IPS-15b (cell line): ENCODE results near the gene GADL1.

Experiments
- H3K27me3 ChIP-seq: one replicate; pipeline ENCODE4 v1.6.1; 2013; ENCODE audit warnings: low read length; ENCODE audit not compliant: control insufficient read depth, insufficient read depth
- H3K36me3 ChIP-seq: one replicate; pipeline ENCODE4 v1.6.1; 2013; ENCODE audit warnings: low read length; ENCODE audit not compliant: control insufficient read depth, insufficient read depth
- H3K4me1 ChIP-seq: one replicate; pipeline ENCODE4 v1.6.1; 2013; ENCODE audit warnings: mild to moderate bottlenecking, low read length; ENCODE audit not compliant: control insufficient read depth, insufficient read depth
- H3K4me3 ChIP-seq: one replicate; pipeline ENCODE4 v1.5.1; 2013; ENCODE audit warnings: low read depth, low read length
- H3K9ac ChIP-seq: one replicate; pipeline ENCODE4 v1.6.1; 2013; ENCODE audit warnings: low read depth, mild to moderate bottlenecking, low read length
- H3K9me3 ChIP-seq: one replicate; pipeline ENCODE4 v1.6.1; 2013; ENCODE audit warnings: mild to moderate bottlenecking, low read length; ENCODE audit not compliant: control insufficient read depth, insufficient read depth

Gene GADL1

GRCh38 chr3:30843877-30844276 lies 50.6 kb downstream of the GADL1 start:
- H3K36me3 ChIP-seq = no peaks in the 10 kb centered on the region
- H3K4me1 ChIP-seq = no peaks in the 10 kb centered on the region
- H3K9ac ChIP-seq = no peak overlapping the region
- H3K4me3 ChIP-seq = no peak overlapping the region
- no peaks in the 10 kb centered on the region for H3K27me3 ChIP-seq
- H3K9me3 ChIP-seq = no peaks in the 10 kb centered on the region

GRCh38 chr3:30836141-30836540 lies 58.3 kb downstream of the GADL1 start:
- H3K27me3 ChIP-seq = no peaks in the 10 kb centered on the region
- H3K4me1 ChIP-seq = no peaks in the 10 kb centered on the region
- H3K9ac ChIP-seq = no peak overlapping the region
- H3K36me3 ChIP-seq = no peaks in the 10 kb centered on the region
- no peak overlapping the region for H3K4me3 ChIP-seq
- H3K9me3 ChIP-seq = no peaks in the 10 kb centered on the region

- no peaks in the 10 kb centered on the region for H3K27me3 ChIP-seq
- H3K4me1 ChIP-seq = no peaks in the 10 kb centered on the region
- H3K9me3 ChIP-seq = no peaks in the 10 kb centered on the region
- no peak overlapping the region for H3K4me3 ChIP-seq
- no peaks in the 10 kb centered on the region for H3K36me3 ChIP-seq
- no peak overlapping the region for H3K9ac ChIP-seq
Observed at GRCh38 chr3:30835667-30836066, 58.8 kb downstream of the GADL1 start.

GRCh38 chr3:30832961-30833575 lies 61.4 kb downstream of the GADL1 start:
- Histone ChIP-seq H3K9me3 (no peaks in the 10 kb centered on the region), H3K4me3 (no peak overlapping the region), H3K27me3 (no peaks in the 10 kb centered on the region), H3K4me1 (no peaks in the 10 kb centered on the region), H3K36me3 (no peaks in the 10 kb centered on the region), H3K9ac (no peak overlapping the region)

- no peaks in the 10 kb centered on the region for H3K4me1 ChIP-seq
- H3K36me3 ChIP-seq = no peaks in the 10 kb centered on the region
- H3K9me3 ChIP-seq = no peaks in the 10 kb centered on the region
- no peaks in the 10 kb centered on the region for H3K27me3 ChIP-seq
- no peak overlapping the region for H3K9ac ChIP-seq
- H3K4me3 ChIP-seq = no peak overlapping the region
Observed at GRCh38 chr3:30827080-30827479, 67.4 kb downstream of the GADL1 start.

GRCh38 chr3:30826531-30826942 lies 67.9 kb downstream of the GADL1 start:
- Histone ChIP-seq H3K9ac (no peak overlapping the region), H3K4me1 (no peaks in the 10 kb centered on the region), H3K4me3 (no peak overlapping the region), H3K36me3 (no peaks in the 10 kb centered on the region), H3K9me3 (no peaks in the 10 kb centered on the region), H3K27me3 (no peaks in the 10 kb centered on the region)

GRCh38 chr3:30819067-30819798 lies 75.2 kb downstream of the GADL1 start:
- H3K9ac ChIP-seq = no peak overlapping the region
- no peaks in the 10 kb centered on the region for H3K27me3 ChIP-seq
- no peaks in the 10 kb centered on the region for H3K36me3 ChIP-seq
- no peaks in the 10 kb centered on the region for H3K9me3 ChIP-seq
- H3K4me1 ChIP-seq = no peaks in the 10 kb centered on the region
- no peak overlapping the region for H3K4me3 ChIP-seq

- no peak overlapping the region for H3K9ac ChIP-seq
- H3K36me3 ChIP-seq = no peaks in the 10 kb centered on the region
- H3K4me3 ChIP-seq = no peak overlapping the region
- no peaks in the 10 kb centered on the region for H3K4me1 ChIP-seq
- H3K27me3 ChIP-seq = no peaks in the 10 kb centered on the region
- no peaks in the 10 kb centered on the region for H3K9me3 ChIP-seq
Observed at GRCh38 chr3:30813734-30814133, 80.7 kb downstream of the GADL1 start.

- Histone ChIP-seq H3K27me3 (no peaks in the 10 kb centered on the region), H3K4me3 (no peak overlapping the region), H3K36me3 (no peaks in the 10 kb centered on the region), H3K9me3 (no peaks in the 10 kb centered on the region), H3K4me1 (no peaks in the 10 kb centered on the region), H3K9ac (no peak overlapping the region)
Observed at GRCh38 chr3:30811151-30811795, 83.2 kb downstream of the GADL1 start.

GRCh38 chr3:30810625-30811024 lies 83.8 kb downstream of the GADL1 start:
- H3K4me1 ChIP-seq = no peaks in the 10 kb centered on the region
- no peak overlapping the region for H3K4me3 ChIP-seq
- no peak overlapping the region for H3K9ac ChIP-seq
- no peaks in the 10 kb centered on the region for H3K27me3 ChIP-seq
- no peaks in the 10 kb centered on the region for H3K36me3 ChIP-seq
- no peaks in the 10 kb centered on the region for H3K9me3 ChIP-seq

GRCh38 chr3:30805695-30806094 lies 88.8 kb downstream of the GADL1 start:
- Histone ChIP-seq H3K4me3 (no peak overlapping the region), H3K27me3 (no peaks in the 10 kb centered on the region), H3K9ac (no peak overlapping the region), H3K4me1 (no peaks in the 10 kb centered on the region), H3K36me3 (no peaks in the 10 kb centered on the region), H3K9me3 (no peaks in the 10 kb centered on the region)

- H3K4me3 ChIP-seq = no peak overlapping the region
- no peaks in the 10 kb centered on the region for H3K27me3 ChIP-seq
- H3K4me1 ChIP-seq = no peaks in the 10 kb centered on the region
- H3K36me3 ChIP-seq = no peaks in the 10 kb centered on the region
- H3K9me3 ChIP-seq = no peaks in the 10 kb centered on the region
- H3K9ac ChIP-seq = no peak overlapping the region
Observed at GRCh38 chr3:30804984-30805383, 89.5 kb downstream of the GADL1 start.
